ENCODE results near the gene CFAP90. TPM values are rescaled to one million over a fixed set of nuclear protein-coding genes. Genes with fewer than 3 reads are reported as not detected.

Gene CFAP90
- total and polyA plus RNA-seq, 11 donors = not detected

- WGBS, 4 donors = 75 to 82% (median 81%) methylated on average over 4 of the region's 4 CpGs
- ATAC-seq (no peak), DNase-seq (no peak)
- intact Hi-C loops (cut with DNase I) = no loop called here
- H3K27ac ChIP-seq = no peak overlapping the region
- H3K4me1 ChIP-seq = no peaks in the 10 kb centered on the region
- H3K36me3 ChIP-seq = no peaks in the 10 kb centered on the region
- no peaks in the 10 kb centered on the region for H3K9me3 ChIP-seq
- TF ChIP-seq POLR2A (IDR thresholded peaks at IDR 0.05) = no peak
- no peak for TF ChIP-seq CTCF (IDR thresholded peaks at IDR 0.05)
- H3K27me3 ChIP-seq = peaks cover 0 to 5% (median 0%) of the 10 kb centered on the region in 9 donors
- H3K4me3 ChIP-seq = no peak overlapping the region
Observed at GRCh38 chr5:7808998-7809397, 41.9 kb downstream of the CFAP90 start.

- intact Hi-C loops (cut with DNase I) = no loop called here
- no peaks in the 10 kb centered on the region for H3K36me3 ChIP-seq
- no peak for ATAC-seq
- peaks cover 0 to 6% (median 0%) of the 10 kb centered on the region in 12 donors for H3K4me1 ChIP-seq
- no peak overlapping the region for H3K4me3 ChIP-seq
- TF ChIP-seq POLR2A (IDR thresholded peaks at IDR 0.05) (no peak), CTCF (IDR thresholded peaks at IDR 0.05) (peak in 3 of 12 donors; percentile 9 to 20 (median 14))
- H3K27me3 ChIP-seq = peaks cover 0 to 9% (median 0%) of the 10 kb centered on the region in 9 donors
- 85 to 93% (median 88%) methylated on average over 2 of the region's 2 CpGs for WGBS, 4 donors
- H3K27ac ChIP-seq = no peak overlapping the region
- DNase-seq = no peak
- H3K9me3 ChIP-seq = no peaks in the 10 kb centered on the region
Observed at GRCh38 chr5:7805379-7805778, 45.6 kb downstream of the CFAP90 start.

GRCh38 chr5:7803937-7804336, 47.0 kb downstream of the CFAP90 start:
- Histone ChIP-seq H3K4me3 (no peak overlapping the region), H3K36me3 (no peaks in the 10 kb centered on the region), H3K9me3 (no peaks in the 10 kb centered on the region), H3K27ac (no peak overlapping the region), H3K4me1 (peaks cover 0 to 6% (median 0%) of the 10 kb centered on the region in 12 donors), H3K27me3 (peaks cover 0 to 9% (median 0%) of the 10 kb centered on the region in 9 donors)
- intact Hi-C loops (cut with DNase I) = no loop called here
- no peak for TF ChIP-seq CTCF (IDR thresholded peaks at IDR 0.05)
- TF ChIP-seq POLR2A (IDR thresholded peaks at IDR 0.05) = no peak
- WGBS, 4 donors = 37 to 80% (median 57%) methylated on average over 2 of the region's 2 CpGs
- ATAC-seq (no peak), DNase-seq (no peak)

GRCh38 chr5:7802855-7803254, 48.1 kb downstream of the CFAP90 start:
- peaks cover 0 to 9% (median 0%) of the 10 kb centered on the region in 9 donors for H3K27me3 ChIP-seq
- intact Hi-C loops (cut with DNase I) = no loop called here
- DNase-seq (no peak), ATAC-seq (peak in 1 of 4 donors; percentile 53)
- no peak overlapping the region for H3K27ac ChIP-seq
- H3K9me3 ChIP-seq = no peaks in the 10 kb centered on the region
- no peaks in the 10 kb centered on the region for H3K36me3 ChIP-seq
- WGBS, 4 donors = 64 to 74% (median 69%) methylated on average over 6 of the region's 6 CpGs
- TF ChIP-seq CTCF (IDR thresholded peaks at IDR 0.05) (no peak), POLR2A (IDR thresholded peaks at IDR 0.05) (no peak)
- H3K4me1 ChIP-seq = peaks cover 0 to 6% (median 0%) of the 10 kb centered on the region in 12 donors
- no peak overlapping the region for H3K4me3 ChIP-seq

Measured in heart left ventricle (tissue), 16 donors.